Osteoblast (primary cell): ENCODE results near the gene INPP4A. TPM values are rescaled to one million over a fixed set of nuclear protein-coding genes. Genes with fewer than 3 reads are reported as not detected.

Experiments used
- DNase-seq: peaks from one replicate; pipeline ENCODE4 v3.0.0; 2011; ENCODE audit warnings: low spot score, mixed read lengths; ENCODE audit not compliant: insufficient read length; ENCODE audit errors: missing footprints
- H2AFZ ChIP-seq: 2 replicates; pipeline ENCODE4 v1.6.0; 2011; ENCODE audit warnings: mild to moderate bottlenecking, low read length
- H3K27ac ChIP-seq: 2 replicates; pipeline ENCODE4 v1.5.1; 2011; ENCODE audit warnings: mild to moderate bottlenecking, low read depth, low read length, moderate library complexity
- H3K27me3 ChIP-seq: 2 replicates; pipeline ENCODE4 v1.6.0; 2012; ENCODE audit warnings: mild to moderate bottlenecking, control low read depth, inconsistent platforms, low read length, moderate library complexity; ENCODE audit not compliant: insufficient read depth
- H3K36me3 ChIP-seq: 2 replicates; pipeline ENCODE4 v1.5.1; 2011; ENCODE audit warnings: mild to moderate bottlenecking, low read length, control low read depth, moderate library complexity; ENCODE audit not compliant: insufficient read depth
- H3K4me1 ChIP-seq: 2 replicates; pipeline ENCODE4 v1.5.1; 2011; ENCODE audit warnings: mild to moderate bottlenecking, low read length, control low read depth, moderate library complexity; ENCODE audit not compliant: insufficient read depth
- H3K4me2 ChIP-seq: 2 replicates; pipeline ENCODE4 v1.6.0; 2011; ENCODE audit warnings: mild to moderate bottlenecking, low read length; ENCODE audit not compliant: insufficient read depth
- H3K4me3 ChIP-seq: fragments of 200-600 bp; sonication (generic); 3 replicates; pipeline ENCODE4 v1.5.1; 2012; ENCODE audit warnings: mild to moderate bottlenecking, low read length, inconsistent platforms; ENCODE audit not compliant: insufficient read depth
- H3K79me2 ChIP-seq: 2 replicates; pipeline ENCODE4 v1.6.0; 2012; ENCODE audit warnings: mild to moderate bottlenecking, low read length, control low read depth, inconsistent platforms; ENCODE audit not compliant: insufficient read depth
- H3K9me3 ChIP-seq: 2 replicates; pipeline ENCODE4 v1.5.1; 2011; ENCODE audit warnings: low read depth, low read length, control low read depth
- H4K20me1 ChIP-seq: 2 replicates; pipeline ENCODE4 v1.6.0; 2012; ENCODE audit warnings: mild to moderate bottlenecking, low read length, control low read depth; ENCODE audit not compliant: insufficient read depth
- total RNA-seq: library from RNA; depleted of rRNA; stranded (reverse); fragments of >200 nt; gene quantifications from 2 replicates; pipeline ENCODE4 v1.2.3, GENCODE V29; 2012
- TF ChIP-seq, protein P1 (sequence below): IDR thresholded peaks from 2 replicates; pipeline ENCODE4 v1.5.1; 2011; ENCODE audit warnings: mild to moderate bottlenecking, low read depth, low read length, moderate library complexity; ENCODE audit errors: extremely low read depth

Gene INPP4A
- total RNA-seq, 1 donor: 25.7 TPM

DNA sequence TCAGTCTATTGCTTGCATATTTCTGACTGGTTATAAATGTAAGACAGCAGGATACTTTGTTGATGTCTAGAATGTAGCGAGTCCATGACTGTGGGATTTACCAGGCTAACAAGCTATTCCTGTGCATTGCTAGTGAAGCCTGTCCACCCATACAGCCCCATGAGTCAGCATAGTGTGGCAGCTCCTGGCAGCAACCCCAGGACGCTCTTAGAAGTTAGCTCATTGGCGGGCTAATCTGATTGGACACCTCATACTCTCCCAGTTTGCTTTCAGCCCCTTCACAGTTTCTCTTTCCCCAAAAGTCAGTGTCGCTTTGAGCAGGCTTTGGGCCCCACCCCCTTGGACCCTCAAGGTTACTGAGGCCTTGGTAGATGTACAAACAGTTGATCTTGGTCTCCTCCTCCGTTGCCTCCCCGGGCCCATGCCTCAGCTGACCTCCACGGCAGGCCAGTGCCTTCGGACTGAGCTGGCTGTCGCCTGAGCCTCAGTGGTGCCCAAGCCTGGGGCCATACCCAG, 115.7 kb downstream of the INPP4A start:
- Histone ChIP-seq H4K20me1 (no peaks in the 10 kb centered on the region), H3K4me2 (peak overlapping the region; percentile 67), H3K79me2 (no peaks in the 10 kb centered on the region), H3K4me3 (peak overlapping the region; percentile 24), H3K36me3 (no peaks in the 10 kb centered on the region), H3K9me3 (no peaks in the 10 kb centered on the region), H2AFZ (peak overlapping the region; percentile 73), H3K27ac (peak overlapping the region; percentile 70), H3K27me3 (no peaks in the 10 kb centered on the region), H3K4me1 (peaks cover 29% of the 10 kb centered on the region)
- TF ChIP-seq, protein P1, sequence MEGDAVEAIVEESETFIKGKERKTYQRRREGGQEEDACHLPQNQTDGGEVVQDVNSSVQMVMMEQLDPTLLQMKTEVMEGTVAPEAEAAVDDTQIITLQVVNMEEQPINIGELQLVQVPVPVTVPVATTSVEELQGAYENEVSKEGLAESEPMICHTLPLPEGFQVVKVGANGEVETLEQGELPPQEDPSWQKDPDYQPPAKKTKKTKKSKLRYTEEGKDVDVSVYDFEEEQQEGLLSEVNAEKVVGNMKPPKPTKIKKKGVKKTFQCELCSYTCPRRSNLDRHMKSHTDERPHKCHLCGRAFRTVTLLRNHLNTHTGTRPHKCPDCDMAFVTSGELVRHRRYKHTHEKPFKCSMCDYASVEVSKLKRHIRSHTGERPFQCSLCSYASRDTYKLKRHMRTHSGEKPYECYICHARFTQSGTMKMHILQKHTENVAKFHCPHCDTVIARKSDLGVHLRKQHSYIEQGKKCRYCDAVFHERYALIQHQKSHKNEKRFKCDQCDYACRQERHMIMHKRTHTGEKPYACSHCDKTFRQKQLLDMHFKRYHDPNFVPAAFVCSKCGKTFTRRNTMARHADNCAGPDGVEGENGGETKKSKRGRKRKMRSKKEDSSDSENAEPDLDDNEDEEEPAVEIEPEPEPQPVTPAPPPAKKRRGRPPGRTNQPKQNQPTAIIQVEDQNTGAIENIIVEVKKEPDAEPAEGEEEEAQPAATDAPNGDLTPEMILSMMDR: no peak
- peak; percentile 99 for DNase-seq

DNA sequence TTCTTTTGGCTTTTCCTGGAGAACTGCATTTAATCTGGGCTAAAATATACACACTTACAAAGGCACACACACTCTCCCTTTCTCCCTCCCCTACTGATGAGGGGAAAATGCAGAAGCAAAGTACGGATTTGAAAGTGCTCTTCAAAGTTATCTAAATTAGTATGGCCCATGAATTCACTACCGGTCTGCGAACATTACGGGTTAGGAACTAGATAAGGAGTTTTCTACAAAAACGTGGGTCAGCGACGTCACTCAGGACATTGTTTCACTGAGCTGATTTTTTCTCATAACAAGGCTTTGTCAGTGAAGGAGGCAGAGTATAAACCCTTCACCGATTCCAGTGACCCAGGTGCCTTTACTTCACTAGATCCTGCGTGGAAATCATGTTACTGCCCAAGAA, 116.4 kb downstream of the INPP4A start:
- TF ChIP-seq, protein P1: no peak
- H3K4me3 ChIP-seq: no peak overlapping the region
- no peaks in the 10 kb centered on the region for H3K79me2 ChIP-seq
- H3K27me3 ChIP-seq: no peaks in the 10 kb centered on the region
- no peaks in the 10 kb centered on the region for H3K9me3 ChIP-seq
- H3K4me2 ChIP-seq: no peak overlapping the region
- H2AFZ ChIP-seq: no peak overlapping the region
- DNase-seq: no peak
- H3K27ac ChIP-seq: no peak overlapping the region
- peaks cover 29% of the 10 kb centered on the region for H3K4me1 ChIP-seq
- H3K36me3 ChIP-seq: no peaks in the 10 kb centered on the region
- no peaks in the 10 kb centered on the region for H4K20me1 ChIP-seq

DNA sequence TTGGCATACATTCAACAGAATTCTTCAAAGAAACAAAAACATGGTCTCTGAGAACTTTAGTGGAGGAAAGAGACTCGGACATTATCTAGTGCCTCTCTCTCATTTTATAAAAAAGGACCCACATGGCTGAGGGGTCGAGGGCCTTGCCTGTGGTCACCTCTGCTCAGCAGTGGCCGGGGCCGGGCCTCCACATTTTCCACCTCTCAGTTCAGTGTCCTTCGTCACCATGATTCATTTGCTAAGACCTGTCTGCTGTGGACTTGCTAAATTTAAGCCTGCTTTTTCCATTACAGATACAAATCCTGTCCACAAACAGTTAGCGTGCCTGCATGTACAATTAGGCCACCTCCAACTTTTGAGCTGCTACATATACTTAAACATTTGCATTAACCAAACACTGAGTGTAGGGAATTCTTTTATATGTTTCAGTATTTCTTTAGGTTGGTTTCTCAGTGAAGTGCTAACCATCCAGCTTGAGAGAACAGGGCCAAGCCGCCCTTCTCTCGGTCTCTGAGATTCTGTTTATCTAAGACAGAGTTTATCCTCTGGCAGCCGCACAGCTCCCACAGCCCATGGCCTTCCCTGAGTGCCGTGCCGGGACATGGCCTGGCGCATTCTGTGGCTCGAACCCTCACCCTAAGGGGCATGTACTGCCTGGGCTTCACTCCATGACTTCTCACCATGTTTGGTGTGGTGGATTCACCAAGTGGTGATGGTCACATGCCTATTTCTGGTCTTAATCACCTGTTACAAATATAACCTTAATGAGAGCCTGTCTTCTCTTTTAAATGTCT, 117.4 kb downstream of the INPP4A start:
- H3K9me3 ChIP-seq: no peaks in the 10 kb centered on the region
- no peak overlapping the region for H3K4me3 ChIP-seq
- peak; percentile 57 for DNase-seq
- TF ChIP-seq, protein P1: no peak
- H4K20me1 ChIP-seq: no peaks in the 10 kb centered on the region
- H3K36me3 ChIP-seq: no peaks in the 10 kb centered on the region
- peak overlapping the region; percentile 77 for H3K27ac ChIP-seq
- H3K4me2 ChIP-seq: no peak overlapping the region
- peak overlapping the region; percentile 17 for H2AFZ ChIP-seq
- no peaks in the 10 kb centered on the region for H3K79me2 ChIP-seq
- H3K27me3 ChIP-seq: no peaks in the 10 kb centered on the region
- H3K4me1 ChIP-seq: peaks cover 29% of the 10 kb centered on the region

DNA sequence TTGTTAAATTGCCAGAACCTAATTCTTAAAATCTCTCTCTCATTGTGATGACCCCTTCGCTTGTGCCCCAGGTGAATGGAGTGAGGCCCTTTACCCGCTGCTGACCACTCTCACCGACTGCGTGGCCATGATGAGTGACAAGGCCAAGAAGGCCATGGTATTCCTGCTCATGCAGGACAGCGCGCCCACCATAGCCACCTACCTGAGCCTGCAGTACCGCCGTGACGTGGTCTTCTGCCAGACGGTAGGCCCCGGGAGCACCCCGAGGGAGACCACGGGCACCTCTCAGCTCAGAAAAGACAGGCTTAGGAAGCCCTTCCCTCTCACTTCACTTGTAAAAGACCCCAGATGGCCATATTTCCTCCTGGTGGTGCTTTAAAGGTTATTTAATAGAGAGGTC, 118.7 kb downstream of the INPP4A start:
- Histone ChIP-seq H3K27me3 (no peaks in the 10 kb centered on the region), H2AFZ (no peak overlapping the region), H3K79me2 (no peaks in the 10 kb centered on the region), H3K4me1 (peaks cover 36% of the 10 kb centered on the region), H3K4me2 (no peak overlapping the region), H3K9me3 (no peaks in the 10 kb centered on the region), H3K4me3 (no peak overlapping the region), H3K36me3 (no peaks in the 10 kb centered on the region), H4K20me1 (no peaks in the 10 kb centered on the region), H3K27ac (no peak overlapping the region)
- no peak for DNase-seq
- TF ChIP-seq, protein P1: no peak
